G401 (cell line): ENCODE results near the gene MAVS. TPM values are rescaled to one million over a fixed set of nuclear protein-coding genes. Genes with fewer than 3 reads are reported as not detected.
"Not testable (repeated sequence)": the region's sequence is repeated elsewhere in the genome, so short reads cannot be mapped to it uniquely, and the experiment has no call there.

Source experiments
- DNase-seq: peaks from one replicate; pipeline ENCODE4 v3.0.0-alpha.2; 2015; ENCODE audit warnings: low spot score
- in situ Hi-C: cut with HindIII; loops from 2 replicates; pipeline ENCODE4 v1.10.0; 2016; ENCODE audit warnings: low sequenced_read_pairs, mixed read lengths
- total RNA-seq: library from RNA; depleted of rRNA; stranded (reverse); fragments of >200 nt; shearing (Covaris generic); gene quantifications from 2 replicates; pipeline ENCODE4 v1.2.3, GENCODE V29; 2014

Gene MAVS
- total RNA-seq, 1 experiment from 2014 or later, result 16.3 TPM

- in situ Hi-C loops, result no loop called here
- no peak for DNase-seq
Measured at GRCh38 chr20:3813848-3814581, 32.6 kb upstream of the MAVS start.

- in situ Hi-C loops, result no loop called here
- no peak for DNase-seq
Measured at GRCh38 chr20:3814928-3815495, 31.6 kb upstream of the MAVS start.

- DNase-seq, result no peak
- in situ Hi-C loops, result no loop called here
Measured at GRCh38 chr20:3815703-3816315, 30.8 kb upstream of the MAVS start.

- peak; percentile 56 for DNase-seq
- in situ Hi-C loops, result no loop called here
Measured at GRCh38 chr20:3818155-3819151, 28.2 kb upstream of the MAVS start.

- no peak for DNase-seq
- in situ Hi-C loops, result no loop called here
Measured at GRCh38 chr20:3819411-3820047, 27.1 kb upstream of the MAVS start.

GRCh38 chr20:3820048-3820900 lies 26.4 kb upstream of the MAVS start, which contains the start of gene AP5S1:
Gene AP5S1 (plus strand): TSS chr20:3820547. CDS start chr20:3822118, 1,571 bp downstream.
- in situ Hi-C loops, result no loop called here
- DNase-seq, result peak; percentile 96

GRCh38 chr20:3820901-3821727 lies 25.5 kb upstream of the MAVS start:
- in situ Hi-C loops, result no loop called here

GRCh38 chr20:3821996-3822395 lies 24.6 kb upstream of the MAVS start:
- no peak for DNase-seq
- in situ Hi-C loops, result no loop called here

More at GRCh38 chr20:3820901-3821727, 25.5 kb upstream of the MAVS start:
- DNase-seq, result no peak

GRCh38 chr20:3823881-3824280 lies 22.8 kb upstream of the MAVS start:
- DNase-seq, result no peak
- in situ Hi-C loops, result no loop called here

- DNase-seq, result no peak
Measured at GRCh38 chr20:3825526-3825925, 21.1 kb upstream of the MAVS start.

GRCh38 chr20:3826420-3826819 lies 20.2 kb upstream of the MAVS start:
- no peak for DNase-seq
- in situ Hi-C loops, result no loop called here

More at GRCh38 chr20:3825526-3825925, 21.1 kb upstream of the MAVS start:
- in situ Hi-C loops, result no loop called here

- in situ Hi-C loops, result no loop called here
- DNase-seq, result no peak
Measured at GRCh38 chr20:3828798-3829197, 17.8 kb upstream of the MAVS start.

- DNase-seq, in situ Hi-C loops: not testable (repeated sequence)
Measured at GRCh38 chr20:3829891-3830290, 16.7 kb upstream of the MAVS start.

GRCh38 chr20:3836132-3836531 lies 10.5 kb upstream of the MAVS start:
- in situ Hi-C loops, result no loop called here
- no peak for DNase-seq

GRCh38 chr20:3839328-3839727 lies 7.3 kb upstream of the MAVS start:
- DNase-seq, result no peak
- in situ Hi-C loops, result no loop called here

- in situ Hi-C loops, result not testable (repeated sequence)
Measured at GRCh38 chr20:3840201-3840600, 6.4 kb upstream of the MAVS start.

GRCh38 chr20:3842348-3842930 lies 4.2 kb upstream of the MAVS start:
- in situ Hi-C loops, result no loop called here
- DNase-seq, result no peak

More at GRCh38 chr20:3840201-3840600, 6.4 kb upstream of the MAVS start:
- not testable (repeated sequence) for DNase-seq
